T-helper 9 cell (primary cell): ENCODE data around the gene ARHGDIG.
"Not testable (repeated sequence)": the region's sequence is repeated elsewhere in the genome, so short reads cannot be mapped to it uniquely, and the experiment has no call there.

Experiments used
- DNase-seq: peaks from one replicate; pipeline ENCODE4 v3.0.0-alpha.2; 2020

The ARHGDIG gene

GRCh38 chr16:264440-264951 lies 15.9 kb upstream of the ARHGDIG start:
- DNase-seq, result no peak

- no peak for DNase-seq
Observed at GRCh38 chr16:265002-265529, 15.3 kb upstream of the ARHGDIG start.

- no peak for DNase-seq
Observed at GRCh38 chr16:265711-266110, 14.7 kb upstream of the ARHGDIG start.

GRCh38 chr16:266258-267164 lies 13.9 kb upstream of the ARHGDIG start:
- DNase-seq, result no peak

- DNase-seq, result not testable (repeated sequence)
Observed at GRCh38 chr16:267562-267961, 12.8 kb upstream of the ARHGDIG start.

GRCh38 chr16:268141-269053 lies 12.0 kb upstream of the ARHGDIG start:
- no peak for DNase-seq

- no peak for DNase-seq
Observed at GRCh38 chr16:269061-269796, 11.2 kb upstream of the ARHGDIG start.

- DNase-seq, result no peak
Observed at GRCh38 chr16:270381-271255, 9.8 kb upstream of the ARHGDIG start.

GRCh38 chr16:272633-273546 lies 7.5 kb upstream of the ARHGDIG start:
- no peak for DNase-seq

GRCh38 chr16:273547-274421 lies 6.6 kb upstream of the ARHGDIG start:
- DNase-seq, result no peak

- no peak for DNase-seq
Observed at GRCh38 chr16:275041-275641, 5.2 kb upstream of the ARHGDIG start.

- DNase-seq, result no peak
Observed at GRCh38 chr16:275786-276232, 4.6 kb upstream of the ARHGDIG start, which contains the start of gene RGS11. RGS11 (minus strand) TSS chr16:275944; CDS start chr16:275911, 33 bp downstream.

- no peak for DNase-seq
Observed at GRCh38 chr16:276426-277077, 3.8 kb upstream of the ARHGDIG start.

GRCh38 chr16:278863-279366 lies 1.5 kb upstream of the ARHGDIG start:
- DNase-seq, result no peak

GRCh38 chr16:279531-279930 lies 860 bp upstream of the ARHGDIG start:
- no peak for DNase-seq

- DNase-seq, result no peak
Observed at GRCh38 chr16:280005-280460, 358 bp upstream of the ARHGDIG start.

GRCh38 chr16:280991-281659 lies 734 bp downstream of the ARHGDIG start:
- no peak for DNase-seq
